NCI-H345 treated with DMSO at 0.1 percent for 48 hours (cell line): ENCODE measurements around the gene PDZRN4.
"Not testable (repeated sequence)": the region's sequence is repeated elsewhere in the genome, so short reads cannot be mapped to it uniquely, and the experiment has no call there.

Experiments used
- DNase-seq: peaks from one replicate; lab custom pipeline; 2025; ENCODE audit not compliant: unreplicated experiment; lab: John Stamatoyannopoulos, UW

Gene PDZRN4

DNA sequence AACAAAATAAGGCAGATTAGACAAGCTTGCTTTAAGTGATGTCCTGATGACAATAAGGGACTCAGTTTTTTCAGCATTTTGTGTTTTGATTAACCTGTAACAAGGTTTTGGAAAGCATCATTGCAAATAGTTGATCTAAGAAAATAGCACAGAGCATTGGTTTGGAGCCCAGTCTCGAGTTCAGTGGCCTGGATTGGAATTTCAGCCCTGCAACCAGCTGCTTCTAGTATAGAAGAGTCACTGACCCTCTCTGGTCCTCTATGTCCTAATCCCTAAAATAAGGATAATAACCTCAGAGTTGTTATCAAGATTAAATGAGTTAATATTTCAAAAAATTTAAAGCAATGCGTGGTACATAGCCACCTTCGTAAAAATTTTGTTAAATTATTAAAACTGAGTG is 25.5 kb downstream of the PDZRN4 start:
- DNase-seq = no peak

DNA sequence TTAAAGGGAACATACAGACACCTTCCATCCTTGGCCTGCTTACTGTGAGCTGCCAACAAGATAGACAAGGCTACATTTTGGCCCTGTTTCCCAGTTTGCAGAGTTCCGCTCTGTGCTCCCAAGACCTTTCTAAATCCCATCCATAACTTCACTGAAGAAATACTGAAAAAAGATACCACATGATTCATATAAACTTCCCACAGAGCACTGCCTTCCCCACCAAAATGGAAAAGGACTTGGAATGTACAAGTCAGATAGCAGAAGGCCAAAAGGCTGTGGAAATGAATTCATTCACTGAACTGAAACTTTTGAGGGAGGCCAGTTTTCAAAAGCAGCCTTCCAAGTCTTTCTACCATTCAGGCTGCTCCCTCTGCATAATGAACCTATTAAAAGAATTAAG is 29.6 kb downstream of the PDZRN4 start:
- DNase-seq = no peak

DNA sequence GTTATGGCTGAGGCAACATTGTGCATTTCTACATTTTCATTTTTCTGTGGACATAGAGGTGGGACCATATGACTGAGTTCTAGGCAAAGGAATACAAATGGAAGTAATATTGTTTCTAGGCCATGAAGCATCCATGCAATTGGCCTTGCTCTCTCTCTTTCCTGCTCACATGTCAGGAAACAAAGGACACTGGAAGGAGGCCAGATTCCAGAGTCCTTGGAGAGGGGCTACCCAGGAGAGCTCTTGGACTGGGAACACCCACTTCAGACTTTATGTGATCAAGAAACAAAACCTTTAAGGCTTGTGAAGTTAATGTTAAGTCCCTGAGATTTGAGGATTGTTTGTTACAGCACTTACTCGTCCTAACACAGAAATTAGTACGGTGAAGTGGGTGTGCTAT is 32.8 kb downstream of the PDZRN4 start:
- DNase-seq = no peak

DNA sequence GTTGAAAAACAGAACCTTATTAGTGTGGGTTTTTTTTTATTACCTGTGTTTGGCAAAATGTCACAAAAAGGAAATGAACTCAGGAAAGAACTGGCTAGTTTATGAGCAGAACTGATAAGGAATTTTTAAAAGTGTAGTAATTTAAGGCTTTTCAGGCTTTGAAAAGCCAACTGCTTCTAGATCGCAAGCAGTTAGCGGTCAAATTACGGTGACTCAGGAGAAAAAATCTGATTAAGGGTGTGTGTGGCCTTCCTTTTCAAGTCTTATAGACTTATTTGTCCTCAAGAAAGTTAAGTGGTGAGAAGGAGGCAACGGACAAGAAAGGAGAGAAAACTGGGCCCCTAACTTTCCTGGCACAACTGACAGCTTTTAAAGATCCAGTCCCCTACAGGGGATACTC is 33.4 kb downstream of the PDZRN4 start:
- no peak for DNase-seq

DNA sequence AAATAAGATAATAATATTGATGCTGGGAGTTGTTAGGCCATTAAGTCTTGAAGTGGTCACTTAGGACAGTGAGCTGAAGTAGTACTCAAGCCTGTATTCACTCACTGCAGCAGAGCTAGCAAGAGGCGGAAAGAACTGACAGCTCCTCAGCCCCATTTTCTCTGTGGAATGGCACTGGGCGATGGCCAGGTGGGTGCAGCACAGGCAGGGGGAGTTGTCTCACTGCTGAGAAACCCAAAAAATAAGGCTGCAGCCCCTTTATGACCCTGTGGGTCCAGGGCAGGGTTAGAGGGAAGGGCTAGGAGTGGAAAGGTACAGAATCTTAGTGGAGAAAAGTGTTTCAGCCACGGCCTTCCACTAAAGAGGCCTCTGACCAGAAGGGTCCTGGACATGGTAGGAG is 35.5 kb downstream of the PDZRN4 start:
- DNase-seq = no peak

DNA sequence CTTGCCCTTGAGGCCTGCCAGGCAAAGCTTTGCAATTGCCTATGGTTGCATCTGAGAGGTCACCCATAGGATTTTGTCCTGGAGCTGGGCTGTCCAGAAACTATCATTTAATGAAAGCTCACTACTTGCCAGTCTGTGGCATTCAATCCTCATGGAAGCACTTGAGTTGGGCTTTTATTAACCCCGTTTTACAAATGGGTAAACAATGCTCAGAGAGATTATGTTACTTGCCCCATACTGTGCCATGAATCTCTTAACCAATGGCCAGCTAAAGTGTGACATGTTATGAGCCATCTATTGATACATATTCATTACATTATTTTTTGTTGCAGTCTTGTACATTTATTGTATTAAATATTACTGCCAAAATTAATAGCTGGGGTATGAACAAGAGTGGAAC is 35.9 kb downstream of the PDZRN4 start:
- no peak for DNase-seq

DNA sequence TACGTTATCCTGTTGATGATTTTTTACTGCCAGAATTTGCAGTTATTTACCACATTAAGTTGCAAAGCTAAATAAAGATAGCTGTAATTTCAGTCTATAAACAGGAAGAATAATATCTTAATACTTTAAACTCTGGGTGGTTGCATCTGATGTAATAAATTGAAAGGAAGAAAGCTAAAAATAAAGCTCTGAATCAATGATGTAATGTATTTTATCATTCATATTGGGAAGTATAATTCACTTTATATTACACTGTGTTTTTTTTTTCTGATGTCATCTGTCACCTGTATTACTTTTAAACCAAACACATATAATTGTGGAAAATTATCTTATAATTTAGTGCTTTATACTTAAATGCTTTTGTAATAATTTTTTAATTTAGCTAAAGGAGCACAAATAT is 37.1 kb downstream of the PDZRN4 start:
- DNase-seq = no peak

DNA sequence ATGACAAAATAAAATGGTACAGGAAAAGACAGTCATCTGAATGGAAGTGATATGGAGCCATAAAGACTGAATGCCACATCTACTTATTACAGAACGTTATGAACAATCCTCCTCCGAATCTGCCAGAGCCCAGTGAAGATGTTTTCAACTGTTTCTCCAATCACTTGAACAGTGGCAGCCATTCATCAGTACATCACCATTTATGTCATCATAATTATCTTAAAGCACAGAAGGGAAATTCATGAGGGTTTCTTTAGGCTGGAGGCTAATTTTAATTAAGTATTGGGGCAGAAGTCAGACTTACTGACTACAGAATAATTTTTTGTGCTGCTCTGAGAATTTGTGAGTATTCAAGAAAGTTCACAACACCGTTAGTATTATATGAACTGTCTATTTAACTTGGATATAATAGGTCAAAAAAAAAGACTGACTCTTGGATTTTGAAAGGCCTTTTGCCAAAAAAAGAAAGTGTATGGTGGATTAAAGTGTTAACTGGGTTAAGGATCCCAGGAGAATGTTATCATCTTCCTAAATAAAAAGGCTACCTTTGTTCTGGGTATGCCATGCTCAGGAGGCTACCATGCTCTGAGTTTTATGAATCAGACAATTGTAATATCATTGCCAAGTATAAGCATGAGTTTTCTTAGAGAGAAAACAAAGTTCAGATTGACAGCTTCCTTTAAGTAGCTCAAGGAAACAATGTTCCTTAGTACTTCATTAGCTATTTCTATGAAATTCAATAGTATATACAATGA is 40.1 kb downstream of the PDZRN4 start:
- DNase-seq = no peak

DNA sequence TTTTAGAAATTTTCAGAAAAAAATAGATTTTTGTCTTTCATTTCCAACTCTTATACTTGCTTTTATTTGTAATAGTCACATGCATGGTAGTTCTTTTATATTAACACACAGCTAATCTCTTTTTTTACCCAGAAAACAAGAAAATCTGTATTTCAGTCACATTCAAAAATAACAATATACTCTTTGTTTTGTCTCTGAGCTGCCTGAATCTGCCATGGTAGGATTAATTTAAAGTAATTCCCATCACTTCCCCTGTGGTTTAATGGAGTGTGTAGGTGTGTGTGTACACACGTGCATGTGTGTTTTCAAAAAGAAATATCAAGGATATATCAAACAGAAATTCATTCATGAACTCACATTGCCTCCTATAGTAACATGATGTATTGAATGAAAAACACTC is 42.6 kb downstream of the PDZRN4 start:
- no peak for DNase-seq

DNA sequence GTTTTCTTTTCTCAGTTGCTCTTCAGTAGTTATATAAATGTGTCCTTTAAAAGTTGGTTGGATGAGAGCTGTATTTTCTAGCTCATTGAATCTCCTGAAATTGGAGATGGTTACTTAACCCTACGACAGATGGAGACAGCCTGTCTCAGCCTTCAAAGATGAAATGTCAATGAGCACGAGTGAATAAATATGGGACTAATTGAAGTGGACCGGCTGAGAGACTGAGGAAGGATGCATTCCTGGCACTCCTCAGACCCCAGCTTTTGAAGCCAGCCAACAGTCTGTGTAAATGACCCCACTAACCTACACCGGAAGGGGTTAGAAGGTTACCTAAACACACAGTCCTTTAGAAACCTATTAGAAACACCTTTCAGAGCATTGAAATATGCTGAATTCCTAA is 46.6 kb downstream of the PDZRN4 start:
- DNase-seq = no peak

DNA sequence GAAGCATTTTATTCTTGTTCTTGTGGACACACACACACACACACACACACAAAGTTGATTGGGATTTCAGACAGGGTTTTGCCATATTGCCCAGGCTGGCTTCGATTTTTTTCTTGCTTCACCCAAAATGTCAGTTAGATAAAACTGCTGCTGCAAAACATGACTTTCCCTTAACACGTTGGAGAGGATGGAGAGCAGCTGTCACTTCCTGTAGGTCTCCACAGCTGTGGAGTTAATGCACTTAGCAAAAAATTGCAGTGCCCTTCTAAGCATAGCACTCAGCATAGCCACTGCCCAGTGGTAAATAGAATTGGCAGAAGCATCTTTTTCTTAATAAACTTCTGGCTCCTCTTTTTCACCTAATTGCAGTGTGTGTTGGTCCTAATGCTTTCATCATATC is 54.5 kb downstream of the PDZRN4 start:
- no peak for DNase-seq

DNA sequence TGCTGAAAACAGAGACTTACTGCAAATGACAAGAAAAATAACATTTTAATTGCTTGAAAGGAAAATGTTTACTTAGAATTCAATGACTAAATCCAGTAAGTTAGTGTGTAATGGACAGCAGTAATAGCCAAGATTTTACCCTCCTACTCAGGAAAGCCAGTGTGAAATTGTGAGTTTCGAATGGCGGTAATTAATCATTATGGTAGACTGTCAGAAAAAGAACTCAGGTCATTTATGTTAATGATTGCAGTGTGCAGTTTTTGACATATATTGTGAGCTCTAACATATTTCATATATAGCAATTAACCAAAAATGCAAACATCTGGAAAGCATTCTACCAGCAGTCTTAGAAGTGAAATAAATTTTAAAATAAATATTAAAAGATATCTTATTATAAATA is 60.3 kb downstream of the PDZRN4 start:
- DNase-seq = no peak

DNA sequence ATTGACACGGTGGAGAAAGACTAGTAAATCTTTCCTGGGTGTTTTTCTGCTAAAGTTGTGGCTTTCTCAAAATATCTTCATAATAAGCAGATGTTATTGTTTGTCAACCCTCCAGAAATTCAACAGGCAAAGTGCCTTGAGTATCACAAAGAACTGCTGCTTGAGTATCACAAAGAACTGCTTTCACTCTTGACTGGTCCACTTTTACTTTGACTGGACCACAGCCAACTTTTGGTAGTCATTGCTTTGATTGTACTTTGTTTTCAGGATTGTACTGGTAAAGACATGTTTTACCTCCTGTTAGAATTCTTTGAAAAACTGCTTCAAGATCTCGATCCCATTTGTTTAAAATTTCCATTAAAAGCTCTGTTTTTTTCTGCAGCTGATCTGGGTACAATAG is 62.6 kb downstream of the PDZRN4 start:
- no peak for DNase-seq

DNA sequence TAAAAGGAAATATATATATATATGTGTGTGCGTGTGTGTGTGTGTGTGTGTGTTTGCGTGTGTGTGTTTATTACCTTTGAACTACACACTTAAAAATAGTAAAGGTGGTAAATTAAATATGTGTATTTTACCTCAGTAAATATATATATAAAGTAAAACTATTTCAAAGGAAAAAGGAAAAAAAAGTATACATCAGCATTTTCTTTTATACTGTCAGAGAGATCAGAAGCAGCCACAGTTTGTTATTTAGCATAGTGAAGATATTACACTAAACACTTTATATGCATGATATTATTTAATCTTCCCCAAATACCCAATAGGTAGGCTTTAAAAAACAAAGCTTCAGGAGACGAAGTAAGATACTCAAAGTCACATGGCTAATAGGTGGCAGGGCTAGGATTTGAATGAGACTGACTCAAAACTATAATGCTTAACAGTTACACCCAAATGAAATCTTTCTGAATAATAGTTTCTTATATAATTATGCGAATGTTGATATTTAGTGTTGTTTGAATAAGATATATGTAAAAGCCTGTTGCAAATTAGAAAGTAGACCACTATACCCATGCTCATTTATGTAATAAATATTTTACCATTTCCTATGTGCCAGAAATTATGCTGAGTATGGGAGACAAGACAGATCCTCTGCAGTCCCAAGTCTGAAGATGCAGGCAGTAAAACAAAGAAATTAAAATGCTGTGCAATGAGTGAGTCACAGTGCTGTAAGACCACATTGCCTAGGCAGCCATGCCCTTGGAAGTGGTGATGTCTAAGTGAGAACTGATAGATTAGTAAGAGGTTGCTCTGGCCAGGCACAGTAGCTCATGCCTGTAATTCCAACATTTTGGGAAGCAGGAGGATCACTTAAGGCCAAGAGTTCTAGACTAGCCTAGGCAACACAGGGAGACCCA is 66.1 kb downstream of the PDZRN4 start:
- DNase-seq = no peak

DNA sequence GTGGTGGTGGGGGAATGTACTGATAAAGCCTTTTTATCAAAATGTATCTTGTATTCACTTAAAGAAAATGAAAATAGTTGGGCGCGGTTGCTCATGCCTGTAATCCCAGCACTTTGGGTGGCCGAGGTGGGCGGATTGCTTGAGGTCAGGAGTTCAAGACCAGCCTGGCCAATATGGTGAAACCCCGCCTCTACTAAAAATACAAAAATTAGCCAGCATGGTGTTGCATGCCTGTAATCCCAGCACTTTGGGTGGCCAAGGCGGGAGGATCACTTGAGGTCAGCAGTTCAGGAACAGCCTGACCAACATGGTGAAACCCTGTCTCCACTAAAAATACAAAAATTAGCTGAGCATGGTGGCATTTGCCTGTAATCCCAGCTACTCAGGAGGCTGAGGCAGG is 75.1 kb downstream of the PDZRN4 start:
- not testable (repeated sequence) for DNase-seq

DNA sequence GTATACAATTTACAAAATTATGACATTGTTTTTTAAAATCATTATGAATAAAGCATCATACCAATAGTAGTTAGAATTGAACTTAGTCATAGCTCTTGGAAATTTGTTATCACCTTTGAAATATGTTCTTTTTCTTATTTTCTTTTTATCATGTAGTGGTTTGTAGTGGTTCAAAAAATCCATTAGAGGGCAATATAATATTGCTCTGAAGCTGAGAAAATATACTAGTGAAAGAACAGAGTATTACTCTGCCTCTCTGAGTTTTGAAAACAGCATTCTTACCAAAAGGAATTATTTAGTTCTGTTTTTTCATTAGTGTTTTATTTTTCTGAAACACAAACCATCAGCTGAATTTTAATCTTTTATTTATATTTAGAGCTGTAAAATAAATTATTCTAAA is 76.2 kb downstream of the PDZRN4 start:
- no peak for DNase-seq

DNA sequence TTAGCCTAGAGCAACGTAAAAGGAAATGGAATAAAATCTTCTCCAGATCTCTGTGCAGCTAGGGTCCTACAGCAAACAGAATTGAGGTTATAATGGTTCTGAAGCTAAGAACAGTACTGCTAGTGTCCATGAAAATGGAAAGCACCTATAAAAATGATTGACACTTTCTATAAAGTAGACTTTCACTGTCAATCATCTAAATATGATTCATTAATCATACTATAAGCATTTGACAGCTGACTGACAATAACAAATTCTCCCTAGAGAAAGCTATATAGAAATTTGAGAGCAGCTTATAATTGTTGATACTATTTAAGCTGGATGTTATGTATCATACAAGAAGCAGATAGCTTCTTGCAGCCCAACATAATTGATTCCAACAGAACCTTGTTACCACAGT is 80.9 kb downstream of the PDZRN4 start:
- no peak for DNase-seq

DNA sequence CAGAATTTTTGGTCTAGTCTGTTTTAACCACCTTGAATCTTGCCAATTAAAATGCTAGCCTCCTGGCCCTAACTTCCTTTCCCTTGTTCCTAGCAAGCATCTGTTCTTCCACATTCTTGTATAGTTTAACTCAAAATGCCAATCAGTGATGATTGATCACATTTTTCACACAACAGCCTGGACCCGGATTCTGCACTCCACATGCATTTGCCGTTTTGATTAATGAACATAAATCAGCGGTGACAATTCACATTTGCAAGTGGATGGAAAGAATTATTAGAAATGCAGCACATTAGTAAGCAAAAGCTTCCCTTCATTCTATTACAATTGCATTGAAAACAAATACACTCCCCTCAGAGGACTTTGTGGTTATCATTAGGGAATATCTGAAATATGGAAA is 83.4 kb downstream of the PDZRN4 start:
- no peak for DNase-seq

DNA sequence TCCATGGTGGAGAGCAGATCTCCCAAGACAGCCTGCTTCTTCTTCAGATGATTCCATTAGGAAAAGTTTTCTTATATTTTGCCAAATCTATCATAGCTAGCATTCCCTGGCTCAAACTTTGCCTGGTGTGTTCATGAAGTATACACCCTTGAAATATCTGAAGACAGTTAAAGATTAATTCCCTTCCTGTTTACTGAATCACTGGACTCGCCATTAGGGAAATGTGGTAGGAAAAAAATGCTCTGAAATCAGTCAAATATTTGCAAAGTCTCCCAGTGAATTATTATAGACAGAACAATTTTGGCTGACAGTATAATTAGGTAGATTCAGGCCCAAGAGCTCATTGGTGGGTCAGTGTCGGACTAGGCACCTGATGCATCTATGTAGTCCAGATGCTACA is 86.5 kb downstream of the PDZRN4 start:
- no peak for DNase-seq

DNA sequence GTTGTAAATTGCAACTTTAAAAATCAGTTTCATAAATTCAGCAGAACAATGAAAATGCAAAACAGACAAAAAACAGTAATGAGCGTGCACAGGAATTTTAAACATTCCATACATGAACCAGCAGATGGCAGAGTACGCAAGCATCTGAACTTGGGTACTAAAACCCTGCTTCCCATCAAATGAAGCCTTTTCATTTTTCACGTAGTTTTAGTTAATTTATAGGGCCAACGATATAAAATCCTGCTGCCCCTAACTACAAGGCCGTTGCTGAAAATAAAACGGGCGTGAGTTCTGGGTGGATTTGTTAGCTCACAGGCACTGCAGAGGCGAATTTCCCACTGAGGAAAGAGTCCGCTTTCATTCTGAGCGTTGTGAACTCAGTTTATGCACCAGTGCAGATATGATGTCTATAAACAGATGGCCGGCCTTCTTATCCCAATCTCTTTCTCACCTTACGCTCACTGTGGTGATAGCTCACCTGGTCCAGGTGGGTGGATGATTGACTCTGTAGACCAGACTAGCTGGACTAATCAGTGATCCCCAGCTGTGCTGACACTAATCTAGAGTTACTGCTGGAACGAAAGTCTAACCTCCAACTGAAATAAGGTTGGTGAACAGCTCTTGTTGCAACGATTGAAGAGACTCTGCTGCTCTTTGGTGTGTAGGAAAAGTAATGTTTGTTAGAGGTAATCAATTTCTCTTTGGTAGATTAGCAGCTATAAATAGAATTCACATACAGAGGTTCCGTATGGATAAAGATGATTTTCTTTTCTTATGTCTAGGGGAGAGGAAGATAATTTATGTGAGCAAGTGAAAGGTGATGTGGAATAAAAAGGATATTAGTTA is 89.2 kb downstream of the PDZRN4 start:
- DNase-seq = no peak

DNA sequence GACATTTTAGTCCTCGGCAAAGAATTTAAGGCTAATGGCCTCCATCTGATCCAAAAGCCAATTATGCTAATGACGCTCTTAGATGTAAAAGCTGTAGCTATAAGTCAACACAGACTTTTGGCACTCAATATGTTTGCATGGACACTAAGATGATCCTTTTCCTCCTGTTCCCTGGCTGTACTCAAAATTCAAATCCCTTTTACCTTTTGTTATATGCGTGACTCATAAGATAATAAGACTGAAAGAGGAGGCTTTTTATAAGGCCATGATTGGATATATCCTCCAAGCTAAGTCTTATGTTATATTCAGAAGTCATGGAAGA is 89.8 kb downstream of the PDZRN4 start:
- no peak for DNase-seq
